ENCODE results near the gene FLOT1. TPM values are rescaled to one million over a fixed set of nuclear protein-coding genes. Genes with fewer than 3 reads are reported as not detected.

Gene FLOT1
- total and polyA plus RNA-seq, 11 donors: 166 to 310 (median 225) TPM

DNA sequence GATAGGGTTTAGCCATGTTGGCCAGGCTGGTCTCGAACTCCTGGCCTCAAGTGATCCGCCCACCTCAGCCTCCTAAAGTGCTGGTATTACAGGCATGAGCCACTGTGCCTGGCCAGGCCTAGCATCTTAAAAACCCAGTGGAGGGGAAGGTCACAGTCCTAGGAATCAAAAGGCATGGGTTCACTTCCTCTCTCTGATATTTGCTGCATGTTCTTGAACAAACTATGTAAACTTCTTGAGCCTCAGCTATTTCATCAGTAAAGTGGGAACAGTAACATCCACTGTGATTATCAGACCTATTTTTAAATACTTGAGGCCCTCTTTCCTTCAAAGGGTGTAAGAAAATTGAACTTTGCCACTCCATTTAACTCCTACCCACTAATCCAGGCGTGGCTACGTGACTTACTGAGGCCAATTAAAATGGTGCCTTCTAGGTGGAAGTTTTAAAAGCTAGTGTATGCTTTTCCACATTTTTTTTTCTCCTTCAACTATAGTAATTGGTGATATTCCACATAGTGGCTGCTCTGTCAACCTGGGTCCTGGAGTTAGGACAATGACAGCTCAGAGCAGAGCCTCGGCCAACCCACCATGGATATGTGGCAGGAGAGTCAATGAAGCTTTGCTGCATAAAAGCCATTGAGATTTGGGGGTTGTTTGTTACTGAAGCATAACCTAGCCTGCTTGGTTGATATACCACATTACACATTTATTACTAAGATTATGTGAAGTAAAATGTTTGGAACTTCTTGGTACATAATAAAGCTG, 34.1 kb upstream of the FLOT1 start:
- H3K4me3 ChIP-seq: no peak overlapping the region
- peak overlapping the region in 1 of 12 donors; percentile 94 for H3K27ac ChIP-seq
- TF ChIP-seq, protein P1, sequence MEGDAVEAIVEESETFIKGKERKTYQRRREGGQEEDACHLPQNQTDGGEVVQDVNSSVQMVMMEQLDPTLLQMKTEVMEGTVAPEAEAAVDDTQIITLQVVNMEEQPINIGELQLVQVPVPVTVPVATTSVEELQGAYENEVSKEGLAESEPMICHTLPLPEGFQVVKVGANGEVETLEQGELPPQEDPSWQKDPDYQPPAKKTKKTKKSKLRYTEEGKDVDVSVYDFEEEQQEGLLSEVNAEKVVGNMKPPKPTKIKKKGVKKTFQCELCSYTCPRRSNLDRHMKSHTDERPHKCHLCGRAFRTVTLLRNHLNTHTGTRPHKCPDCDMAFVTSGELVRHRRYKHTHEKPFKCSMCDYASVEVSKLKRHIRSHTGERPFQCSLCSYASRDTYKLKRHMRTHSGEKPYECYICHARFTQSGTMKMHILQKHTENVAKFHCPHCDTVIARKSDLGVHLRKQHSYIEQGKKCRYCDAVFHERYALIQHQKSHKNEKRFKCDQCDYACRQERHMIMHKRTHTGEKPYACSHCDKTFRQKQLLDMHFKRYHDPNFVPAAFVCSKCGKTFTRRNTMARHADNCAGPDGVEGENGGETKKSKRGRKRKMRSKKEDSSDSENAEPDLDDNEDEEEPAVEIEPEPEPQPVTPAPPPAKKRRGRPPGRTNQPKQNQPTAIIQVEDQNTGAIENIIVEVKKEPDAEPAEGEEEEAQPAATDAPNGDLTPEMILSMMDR (IDR thresholded peaks at IDR 0.05): no peak
- TF ChIP-seq POLR2A (IDR thresholded peaks at IDR 0.05): no peak
- no peaks in the 10 kb centered on the region for H3K27me3 ChIP-seq
- 89 to 100% (median 90%) methylated on average over 5 of the region's 5 CpGs for WGBS, 4 donors
- no peaks in the 10 kb centered on the region for H3K36me3 ChIP-seq
- intact Hi-C loops (cut with DNase I): loop anchor here in 2 of 10 donors (5.0 kb wide), 1 partner anchor 34 kb away; the partner anchor contains the start of genes FLOT1 (in 2 of the 2) and IER3 (in 2 of the 2)
- ATAC-seq (no peak), DNase-seq (no peak)
- H3K4me1 ChIP-seq: peaks cover 0 to 60% (median 37%) of the 10 kb centered on the region in 12 donors
- no peaks in the 10 kb centered on the region for H3K9me3 ChIP-seq

DNA sequence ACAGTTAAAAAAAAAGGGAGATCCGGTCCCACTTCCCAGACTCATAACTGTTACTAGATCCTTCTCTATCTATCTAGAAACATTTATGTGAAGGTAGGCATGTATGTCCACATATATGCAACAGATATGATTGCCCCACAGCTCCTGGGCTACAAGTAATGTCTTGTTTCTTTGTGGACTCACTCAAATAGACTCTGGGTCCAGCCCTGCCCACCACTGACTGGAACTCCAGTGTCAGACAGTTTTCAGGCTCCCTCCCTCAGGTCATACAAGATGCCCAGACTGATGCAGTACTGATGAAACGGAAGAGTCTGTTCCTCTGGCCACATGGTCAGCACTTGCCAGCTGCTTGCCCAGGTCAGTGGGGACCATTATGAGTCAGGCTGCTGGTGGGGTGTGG, 32.6 kb upstream of the FLOT1 start:
- ATAC-seq (no peak), DNase-seq (no peak)
- WGBS, 4 donors: 87 to 98% (median 93%) methylated on average over 2 of the region's 2 CpGs
- peak overlapping the region in 8 of 12 donors; percentile 5 to 83 (median 56) for H3K27ac ChIP-seq
- H3K27me3 ChIP-seq: no peaks in the 10 kb centered on the region
- peaks cover 0 to 55% (median 23%) of the 10 kb centered on the region in 12 donors for H3K4me1 ChIP-seq
- no peaks in the 10 kb centered on the region for H3K9me3 ChIP-seq
- intact Hi-C loops (cut with DNase I): loop anchor here in 2 of 10 donors (5.0 kb wide), 1 partner anchor 33 kb away; the partner anchor contains the start of genes FLOT1 (in 2 of the 2) and IER3 (in 2 of the 2)
- no peaks in the 10 kb centered on the region for H3K36me3 ChIP-seq
- no peak for TF ChIP-seq POLR2A (IDR thresholded peaks at IDR 0.05)
- TF ChIP-seq, protein P1 (IDR thresholded peaks at IDR 0.05): no peak
- H3K4me3 ChIP-seq: no peak overlapping the region

DNA sequence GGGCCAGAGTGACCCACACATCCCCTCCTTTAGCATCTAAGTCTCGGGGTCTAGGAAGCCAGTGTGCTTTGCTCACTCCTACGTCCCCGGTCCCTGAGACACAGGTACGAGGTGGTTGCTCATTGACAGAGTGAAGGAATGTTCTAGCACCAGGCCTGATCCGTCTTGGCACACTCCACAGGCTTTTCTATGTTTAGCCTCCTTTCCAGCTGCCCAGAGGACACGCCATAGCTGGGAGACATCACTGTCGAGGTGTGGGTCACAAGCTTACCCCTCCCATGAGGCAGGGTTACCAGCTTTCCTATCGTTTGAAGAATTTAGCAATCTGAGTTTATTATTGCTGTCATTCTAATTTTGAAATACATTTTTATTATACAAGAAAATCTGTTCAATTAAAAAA, 32.2 kb upstream of the FLOT1 start:
- TF ChIP-seq, protein P1 (IDR thresholded peaks at IDR 0.05): no peak
- TF ChIP-seq POLR2A (IDR thresholded peaks at IDR 0.05): no peak

DNA sequence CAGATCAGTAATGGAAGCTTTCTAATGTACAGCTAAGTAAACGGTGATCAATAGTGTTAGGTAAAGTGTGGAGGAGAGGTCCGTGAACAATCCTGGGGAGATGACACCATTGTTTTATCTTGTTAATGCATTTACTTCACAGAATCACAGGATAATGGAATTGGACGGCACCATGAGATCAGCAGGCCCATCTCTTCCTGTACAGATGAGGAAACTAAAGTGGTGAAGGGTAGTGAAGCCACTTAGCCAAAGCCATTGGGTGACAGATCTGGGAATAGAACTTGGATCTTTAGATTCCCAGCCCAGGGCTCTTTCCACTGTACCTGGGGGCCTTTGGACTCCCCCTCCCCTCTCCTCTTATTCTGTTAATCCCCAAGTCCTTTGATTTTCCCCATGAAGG, 28.1 kb upstream of the FLOT1 start:
- Histone ChIP-seq H3K4me1 (peaks cover 4 to 51% (median 23%) of the 10 kb centered on the region in 12 donors), H3K27ac (peak overlapping the region in 3 of 12 donors; percentile 62 to 79 (median 75)), H3K36me3 (no peaks in the 10 kb centered on the region), H3K4me3 (no peak overlapping the region), H3K9me3 (no peaks in the 10 kb centered on the region), H3K27me3 (no peaks in the 10 kb centered on the region)
- WGBS, 4 donors: 81 to 91% (median 85%) methylated on average over 3 of the region's 3 CpGs
- intact Hi-C loops (cut with DNase I): no loop called here
- ATAC-seq: no peak
- DNase-seq: no peak
- TF ChIP-seq, protein P1 (IDR thresholded peaks at IDR 0.05): no peak

More for the DNA sequence above, 32.2 kb upstream of the FLOT1 start:
- intact Hi-C loops (cut with DNase I): loop anchor here in 2 of 10 donors (5.0 kb wide), 1 partner anchor 32 kb away; the partner anchor contains the start of genes FLOT1 (in 2 of the 2) and IER3 (in 2 of the 2)
- ATAC-seq (peak; percentile 59 to 83 (median 80)), DNase-seq (peak in 4 of 5 donors; percentile 40 to 74 (median 60))
- 53 to 70% (median 65%) methylated on average over 8 of the region's 8 CpGs for WGBS, 4 donors
- H3K4me3 ChIP-seq: no peak overlapping the region
- peak overlapping the region in 9 of 12 donors; percentile 5 to 83 (median 55) for H3K27ac ChIP-seq
- peaks cover 0 to 55% (median 22%) of the 10 kb centered on the region in 12 donors for H3K4me1 ChIP-seq
- no peaks in the 10 kb centered on the region for H3K27me3 ChIP-seq
- no peaks in the 10 kb centered on the region for H3K9me3 ChIP-seq
- H3K36me3 ChIP-seq: no peaks in the 10 kb centered on the region
